Fibroblast of lung (primary cell): ENCODE measurements around the gene ERRFI1. TPM values are rescaled to one million over a fixed set of nuclear protein-coding genes. Genes with fewer than 3 reads are reported as not detected.
A peak's percentile ranks its signal among the peaks of the same experiment; 100 is the strongest.

Source experiments
- DNase-seq, 2 donors: peaks; one replicate each; pipeline versions ENCODE4 v3.0.0 to v3.0.0-alpha.2; 2010; ENCODE audit warnings: low read depth in 2 of 2
- H2AFZ ChIP-seq: 2 replicates; pipeline ENCODE4 v1.5.1; 2012; ENCODE audit warnings: low read length, control low read depth, inconsistent platforms
- H3K27ac ChIP-seq: 2 replicates; pipeline ENCODE4 v1.5.1; 2011; ENCODE audit warnings: low read length, control low read depth; ENCODE audit not compliant: insufficient read depth
- H3K27me3 ChIP-seq: 2 replicates; pipeline ENCODE4 v1.5.1; 2011; ENCODE audit warnings: mild to moderate bottlenecking, low read length; ENCODE audit not compliant: control insufficient read depth, insufficient read depth
- H3K36me3 ChIP-seq: 2 replicates; pipeline ENCODE4 v1.5.1; 2011; ENCODE audit warnings: low read length; ENCODE audit not compliant: control insufficient read depth, insufficient read depth
- H3K4me1 ChIP-seq: 2 replicates; pipeline ENCODE4 v1.5.1; 2011; ENCODE audit warnings: low read length; ENCODE audit not compliant: control insufficient read depth, insufficient read depth; ENCODE audit errors: extremely low read depth
- H3K4me2 ChIP-seq: 2 replicates; pipeline ENCODE4 v1.5.1; 2011; ENCODE audit warnings: low read length, control low read depth; ENCODE audit not compliant: insufficient read depth; ENCODE audit errors: extremely low read depth
- H3K4me3 ChIP-seq, 4 experiments: fragments of 200-600 bp in 1 of 4; sonication (generic) in 1 of 4; replicated peaks in 1 of 4; 2 replicates each; pipeline ENCODE4 v1.5.1; 2011 to 2016; ENCODE audit warnings: low read length in 4 of 4, low read depth in 3 of 4, mild to moderate bottlenecking in 3 of 4, control low read depth in 2 of 4, inconsistent platforms in 1 of 4, mixed read lengths in 1 of 4; ENCODE audit not compliant: insufficient read depth in 1 of 4; ENCODE audit errors: control extremely low read depth in 1 of 4
- H3K79me2 ChIP-seq: 2 replicates; pipeline ENCODE4 v1.5.1; 2012; ENCODE audit warnings: mild to moderate bottlenecking, low read length, inconsistent platforms; ENCODE audit not compliant: control insufficient read depth, insufficient read depth
- H3K9ac ChIP-seq: 2 replicates; pipeline ENCODE4 v1.5.1; 2011; ENCODE audit warnings: mild to moderate bottlenecking, low read length, control low read depth; ENCODE audit not compliant: insufficient read depth
- H3K9me3 ChIP-seq: 2 replicates; pipeline ENCODE4 v1.5.1; 2012; ENCODE audit warnings: low read depth, low read length; ENCODE audit not compliant: control insufficient read depth, insufficient read depth
- H4K20me1 ChIP-seq: 2 replicates; pipeline ENCODE4 v1.5.1; 2011; ENCODE audit warnings: low read length; ENCODE audit not compliant: control insufficient read depth, insufficient read depth; ENCODE audit errors: extremely low read depth
- EZH2 ChIP-seq: IDR thresholded peaks from 2 replicates; pipeline ENCODE4 v1.5.1; 2012; ENCODE audit warnings: low read length, control low read depth, mild to moderate bottlenecking; ENCODE audit errors: missing control alignments
- polyA plus RNA-seq, 2 donors: library from polyadenylated mRNA; depleted of rRNA in 1 of 2; stranded (reverse) in 1 of 2; unstranded in 1 of 2; fragments of >200 nt; gene quantifications; 2 replicates each; pipeline ENCODE4 v1.2.1, GENCODE V29; 2011 to 2012; ENCODE audit warnings: missing spikeins in 1 of 2
- total RNA-seq: library from RNA; depleted of rRNA; stranded (reverse); fragments of >200 nt; gene quantifications from 2 replicates; pipeline ENCODE4 v1.2.1, GENCODE V29; 2014
- TF ChIP-seq, protein P1 (sequence below), 2 donors: IDR thresholded peaks in 1 of 2; conservative IDR thresholded peaks in 1 of 2; 1 replicate in 1 of 2; 2 replicates in 1 of 2; pipeline ENCODE4 v1.5.1; 2011 to 2012; ENCODE audit warnings: low read length in 2 of 2, control low read depth in 1 of 2, inconsistent platforms in 1 of 2, low read depth in 1 of 2, mild to moderate bottlenecking in 1 of 2

The ERRFI1 gene
- total and polyA plus RNA-seq, 2 donors (not counting 1 experiment from before 2014, with no cell fraction given) = 46.2 to 105 TPM

DNA sequence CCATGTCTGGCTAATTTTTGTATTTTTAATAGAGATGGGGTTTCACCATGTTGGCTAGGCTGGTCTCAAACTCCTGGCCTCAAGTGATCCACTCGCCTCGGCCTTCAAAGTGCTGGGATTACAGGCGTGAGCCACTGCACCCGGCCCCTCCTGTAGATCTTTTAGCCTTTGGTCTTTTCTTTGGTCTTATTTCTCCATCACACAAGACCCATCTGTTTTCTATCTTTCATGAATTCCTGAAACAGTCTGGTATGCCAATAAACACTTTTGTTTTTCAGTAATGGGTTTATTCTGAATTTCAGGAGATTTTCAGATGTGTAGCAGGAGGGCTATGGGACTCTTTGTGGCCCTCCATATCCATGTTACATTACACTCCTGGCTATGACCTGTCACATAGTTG, 23.2 kb downstream of the ERRFI1 start:
- no peaks in the 10 kb centered on the region for H3K27me3 ChIP-seq
- peak in 1 of 2 donors; percentile 15 for DNase-seq
- no peak overlapping the region for H2AFZ ChIP-seq
- TF ChIP-seq, protein P1, sequence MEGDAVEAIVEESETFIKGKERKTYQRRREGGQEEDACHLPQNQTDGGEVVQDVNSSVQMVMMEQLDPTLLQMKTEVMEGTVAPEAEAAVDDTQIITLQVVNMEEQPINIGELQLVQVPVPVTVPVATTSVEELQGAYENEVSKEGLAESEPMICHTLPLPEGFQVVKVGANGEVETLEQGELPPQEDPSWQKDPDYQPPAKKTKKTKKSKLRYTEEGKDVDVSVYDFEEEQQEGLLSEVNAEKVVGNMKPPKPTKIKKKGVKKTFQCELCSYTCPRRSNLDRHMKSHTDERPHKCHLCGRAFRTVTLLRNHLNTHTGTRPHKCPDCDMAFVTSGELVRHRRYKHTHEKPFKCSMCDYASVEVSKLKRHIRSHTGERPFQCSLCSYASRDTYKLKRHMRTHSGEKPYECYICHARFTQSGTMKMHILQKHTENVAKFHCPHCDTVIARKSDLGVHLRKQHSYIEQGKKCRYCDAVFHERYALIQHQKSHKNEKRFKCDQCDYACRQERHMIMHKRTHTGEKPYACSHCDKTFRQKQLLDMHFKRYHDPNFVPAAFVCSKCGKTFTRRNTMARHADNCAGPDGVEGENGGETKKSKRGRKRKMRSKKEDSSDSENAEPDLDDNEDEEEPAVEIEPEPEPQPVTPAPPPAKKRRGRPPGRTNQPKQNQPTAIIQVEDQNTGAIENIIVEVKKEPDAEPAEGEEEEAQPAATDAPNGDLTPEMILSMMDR (conservative IDR thresholded peaks at IDR 0.05 in 1 of 2, IDR thresholded peaks at IDR 0.05 in 1 of 2; ENCODE audit: low read depth in 1 of 2, low read length in 2 of 2) = no peak
- TF ChIP-seq EZH2 = no peak
- peaks cover 27% of the 10 kb centered on the region for H3K4me1 ChIP-seq
- H3K27ac ChIP-seq = no peak overlapping the region
- no peak overlapping the region for H3K4me3 ChIP-seq
- no peak overlapping the region for H3K4me2 ChIP-seq
- H3K36me3 ChIP-seq = no peaks in the 10 kb centered on the region
- no peaks in the 10 kb centered on the region for H3K79me2 ChIP-seq
- H3K9me3 ChIP-seq = no peaks in the 10 kb centered on the region
- no peaks in the 10 kb centered on the region for H4K20me1 ChIP-seq
- no peak overlapping the region for H3K9ac ChIP-seq

DNA sequence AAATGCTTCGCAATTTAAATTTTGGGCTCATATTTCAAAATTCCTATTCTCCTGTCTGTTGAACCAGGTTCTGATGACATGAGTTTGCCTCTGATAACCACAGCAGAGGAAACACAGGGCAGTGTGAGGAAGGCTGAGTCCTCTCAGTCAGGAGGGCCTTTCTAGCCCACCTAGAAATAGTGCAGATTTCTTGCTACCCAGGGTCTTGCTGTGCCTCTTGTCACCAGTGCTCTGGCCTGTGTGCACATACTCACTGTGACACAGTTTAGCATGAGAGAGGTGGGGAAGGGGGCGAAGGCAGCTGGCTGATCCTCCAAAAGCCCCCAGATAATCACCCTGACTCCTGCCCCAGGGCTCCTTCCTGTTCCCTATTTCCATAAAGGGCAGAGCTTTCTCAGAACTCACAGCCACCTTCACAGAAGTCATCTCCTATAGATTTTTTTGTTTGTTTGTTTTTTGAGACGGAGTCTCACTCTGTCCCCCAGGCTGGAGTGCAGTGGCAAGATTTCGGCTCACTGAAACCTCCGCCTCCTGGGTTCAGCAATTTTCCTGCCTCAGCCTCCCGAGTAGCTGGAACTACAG, 23.7 kb downstream of the ERRFI1 start:
- no peak overlapping the region for H3K9ac ChIP-seq
- no peaks in the 10 kb centered on the region for H3K9me3 ChIP-seq
- no peak overlapping the region for H3K4me3 ChIP-seq
- peak in 1 of 2 donors; percentile 36 for DNase-seq
- H2AFZ ChIP-seq = no peak overlapping the region
- no peaks in the 10 kb centered on the region for H3K79me2 ChIP-seq
- TF ChIP-seq, protein P1 (conservative IDR thresholded peaks at IDR 0.05 in 1 of 2, IDR thresholded peaks at IDR 0.05 in 1 of 2; ENCODE audit: low read depth in 1 of 2, low read length in 2 of 2) = no peak
- TF ChIP-seq EZH2 = no peak
- no peaks in the 10 kb centered on the region for H3K36me3 ChIP-seq
- no peak overlapping the region for H3K4me2 ChIP-seq
- H3K27me3 ChIP-seq = no peaks in the 10 kb centered on the region
- H4K20me1 ChIP-seq = no peaks in the 10 kb centered on the region
- peaks cover 27% of the 10 kb centered on the region for H3K4me1 ChIP-seq
- H3K27ac ChIP-seq = no peak overlapping the region

DNA sequence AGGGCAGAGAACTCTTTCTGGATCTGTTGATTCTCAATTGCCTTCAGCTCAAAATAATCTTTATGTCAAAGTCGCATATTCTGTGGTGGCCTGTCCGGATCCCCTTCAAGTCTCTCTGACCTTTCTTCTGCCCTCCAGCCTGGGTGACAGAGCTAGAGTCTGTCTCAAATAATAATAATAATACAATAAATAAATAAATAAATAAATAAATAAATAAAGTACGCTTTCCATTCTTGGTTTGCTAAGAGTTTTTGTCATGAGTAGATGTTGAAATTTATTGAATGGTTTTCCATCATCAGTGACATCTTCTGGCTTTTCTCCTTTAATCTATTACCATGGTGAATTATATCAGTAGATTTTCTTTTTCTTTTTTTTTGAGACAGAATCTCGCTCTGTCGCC, 30.7 kb downstream of the ERRFI1 start:
- H2AFZ ChIP-seq = no peak overlapping the region
- H3K79me2 ChIP-seq = no peaks in the 10 kb centered on the region
- no peak for DNase-seq
- peaks cover 2% of the 10 kb centered on the region for H3K36me3 ChIP-seq
- H3K9ac ChIP-seq = no peak overlapping the region
- no peak overlapping the region for H3K27ac ChIP-seq
- no peak overlapping the region for H3K4me2 ChIP-seq
- TF ChIP-seq, protein P1 (conservative IDR thresholded peaks at IDR 0.05 in 1 of 2, IDR thresholded peaks at IDR 0.05 in 1 of 2; ENCODE audit: low read depth in 1 of 2, low read length in 2 of 2) = no peak
- no peak for TF ChIP-seq EZH2
- H3K4me3 ChIP-seq = no peak overlapping the region
- H4K20me1 ChIP-seq = no peaks in the 10 kb centered on the region
- no peaks in the 10 kb centered on the region for H3K27me3 ChIP-seq
- H3K4me1 ChIP-seq = peaks cover 2% of the 10 kb centered on the region
- no peaks in the 10 kb centered on the region for H3K9me3 ChIP-seq
